Anterior cingulate cortex (tissue), 58 donors: ENCODE measurements around the gene ELP1.
"Not testable (repeated sequence)": the region's sequence is repeated elsewhere in the genome, so short reads cannot be mapped to it uniquely, and the experiment has no call there.

Experiments used
- DNase-seq, 58 donors: peaks; one replicate each; lab custom pipeline; 2025; lab: John Stamatoyannopoulos, UW

Gene ELP1

GRCh38 chr9:108934323-108934893, 484 bp upstream of the ELP1 start, which contains the start of gene ABITRAM:
Gene ABITRAM (plus strand): TSS chr9:108934400. CDS start chr9:108934487, 87 bp downstream.
- DNase-seq: peak in 56 of 58 donors; percentile 50 to 95 (median 83)

- peak in 11 of 58 donors; percentile 16 to 63 (median 30) for DNase-seq
Measured at GRCh38 chr9:108933231-108933717, 650 bp downstream of the ELP1 start.

GRCh38 chr9:108928386-108928785, 5.5 kb downstream of the ELP1 start:
- DNase-seq: no peak

GRCh38 chr9:108924466-108924865, 9.5 kb downstream of the ELP1 start:
- DNase-seq: no peak

- DNase-seq: no peak
Measured at GRCh38 chr9:108921200-108921599, 12.7 kb downstream of the ELP1 start.

- not testable (repeated sequence) for DNase-seq
Measured at GRCh38 chr9:108920401-108920800, 13.5 kb downstream of the ELP1 start.

- no peak for DNase-seq
Measured at GRCh38 chr9:108919517-108919916, 14.4 kb downstream of the ELP1 start.

GRCh38 chr9:108913391-108913790, 20.5 kb downstream of the ELP1 start:
- no peak for DNase-seq

GRCh38 chr9:108911820-108912219, 22.1 kb downstream of the ELP1 start:
- DNase-seq: no peak

- DNase-seq: peak in 1 of 58 donors; percentile 6
Measured at GRCh38 chr9:108910914-108911313, 23.0 kb downstream of the ELP1 start.

- no peak for DNase-seq
Measured at GRCh38 chr9:108910402-108910801, 23.5 kb downstream of the ELP1 start.

- DNase-seq: no peak
Measured at GRCh38 chr9:108905494-108905893, 28.4 kb downstream of the ELP1 start.

- DNase-seq: no peak
Measured at GRCh38 chr9:108904161-108904560, 29.8 kb downstream of the ELP1 start.

GRCh38 chr9:108903420-108904103, 30.4 kb downstream of the ELP1 start:
- no peak for DNase-seq

- DNase-seq: no peak
Measured at GRCh38 chr9:108900176-108900575, 33.7 kb downstream of the ELP1 start.

- not testable (repeated sequence) for DNase-seq
Measured at GRCh38 chr9:108899023-108899695, 34.8 kb downstream of the ELP1 start.

GRCh38 chr9:108897324-108898096, 36.4 kb downstream of the ELP1 start:
- DNase-seq: no peak

GRCh38 chr9:108894225-108894997, 39.5 kb downstream of the ELP1 start:
- DNase-seq: no peak

- DNase-seq: no peak
Measured at GRCh38 chr9:108889649-108890067, 44.3 kb downstream of the ELP1 start.
